ENCODE results near the gene PDIK1L. TPM values are rescaled to one million over a fixed set of nuclear protein-coding genes. Genes with fewer than 3 reads are reported as not detected.

The PDIK1L gene
- total RNA-seq, 1 experiment from 2014 or later = 11.9 TPM

GRCh38 chr1:26067432-26067911 lies 44.2 kb upstream of the PDIK1L start, which contains the start of gene TRIM63:
TRIM63 (minus strand) TSS chr1:26067630; CDS start chr1:26067494, 136 bp downstream.
- Mint-ChIP-seq H3K9me3 (ENCODE audit: low read depth, unreplicated experiment) (no peaks in the 10 kb centered on the region), H3K4me3 (ENCODE audit: low read depth, unreplicated experiment) (no peak within 1 kb of the TSS), H3K36me3 (ENCODE audit: insufficient read depth, unreplicated experiment) (no peaks in the 10 kb centered on the region), H3K27me3 (ENCODE audit: unreplicated experiment) (no peaks in the 10 kb centered on the region), H3K4me1 (ENCODE audit: low read depth, unreplicated experiment) (peaks cover 18% of the 10 kb centered on the region), H3K27ac (ENCODE audit: unreplicated experiment) (no peak within 1 kb of the TSS)
- BruUV-seq (replicated peaks) = no TSS peak
- CTCF ChIA-PET = no interaction called here
- intact Hi-C loops (cut with micrococcal nuclease; ENCODE audit: unreplicated experiment) = no loop called here
- DNase-seq = no peak
- no peak for TF ChIP-seq CTCF (IDR thresholded peaks at IDR 0.05; ENCODE audit: unreplicated experiment)

- BruUV-seq (replicated peaks) = no TSS peak
- intact Hi-C loops (cut with micrococcal nuclease; ENCODE audit: unreplicated experiment) = no loop called here
- H3K4me3 Mint-ChIP-seq (ENCODE audit: low read depth, unreplicated experiment) = no peak overlapping the region
- no peaks in the 10 kb centered on the region for H3K27me3 Mint-ChIP-seq (ENCODE audit: unreplicated experiment)
- CTCF ChIA-PET = no interaction called here
- H3K9me3 Mint-ChIP-seq (ENCODE audit: low read depth, unreplicated experiment) = no peaks in the 10 kb centered on the region
- TF ChIP-seq CTCF (IDR thresholded peaks at IDR 0.05; ENCODE audit: unreplicated experiment) = no peak
- H3K36me3 Mint-ChIP-seq (ENCODE audit: insufficient read depth, unreplicated experiment) = no peaks in the 10 kb centered on the region
- H3K27ac Mint-ChIP-seq (ENCODE audit: unreplicated experiment) = no peak overlapping the region
- no peak for DNase-seq
- H3K4me1 Mint-ChIP-seq (ENCODE audit: low read depth, unreplicated experiment) = peaks cover 18% of the 10 kb centered on the region
Measured at GRCh38 chr1:26069941-26070295, 41.7 kb upstream of the PDIK1L start.

- Mint-ChIP-seq H3K36me3 (ENCODE audit: insufficient read depth, unreplicated experiment) (no peaks in the 10 kb centered on the region), H3K27me3 (ENCODE audit: unreplicated experiment) (no peaks in the 10 kb centered on the region), H3K4me3 (ENCODE audit: low read depth, unreplicated experiment) (no peak overlapping the region), H3K27ac (ENCODE audit: unreplicated experiment) (no peak overlapping the region), H3K4me1 (ENCODE audit: low read depth, unreplicated experiment) (peaks cover 16% of the 10 kb centered on the region), H3K9me3 (ENCODE audit: low read depth, unreplicated experiment) (no peaks in the 10 kb centered on the region)
- no TSS peak for BruUV-seq (replicated peaks)
- CTCF ChIA-PET = interaction anchor here (0.6 kb wide), 1 partner anchor 14 kb away, joined by 4 read pairs; no protein-coding TSS in a partner anchor
- intact Hi-C loops (cut with micrococcal nuclease; ENCODE audit: unreplicated experiment) = no loop called here
- TF ChIP-seq CTCF (IDR thresholded peaks at IDR 0.05; ENCODE audit: unreplicated experiment) = no peak
- no peak for DNase-seq
Measured at GRCh38 chr1:26070296-26070962, 41.2 kb upstream of the PDIK1L start.

- no peak for DNase-seq
- no peak for TF ChIP-seq CTCF (IDR thresholded peaks at IDR 0.05; ENCODE audit: unreplicated experiment)
- H3K4me3 Mint-ChIP-seq (ENCODE audit: low read depth, unreplicated experiment) = no peak overlapping the region
- CTCF ChIA-PET = no interaction called here
- no TSS peak for BruUV-seq (replicated peaks)
- no peak overlapping the region for H3K27ac Mint-ChIP-seq (ENCODE audit: unreplicated experiment)
- no peaks in the 10 kb centered on the region for H3K9me3 Mint-ChIP-seq (ENCODE audit: low read depth, unreplicated experiment)
- H3K4me1 Mint-ChIP-seq (ENCODE audit: low read depth, unreplicated experiment) = peaks cover 21% of the 10 kb centered on the region
- intact Hi-C loops (cut with micrococcal nuclease; ENCODE audit: unreplicated experiment) = no loop called here
- no peaks in the 10 kb centered on the region for H3K27me3 Mint-ChIP-seq (ENCODE audit: unreplicated experiment)
- no peaks in the 10 kb centered on the region for H3K36me3 Mint-ChIP-seq (ENCODE audit: insufficient read depth, unreplicated experiment)
Measured at GRCh38 chr1:26070963-26071342, 40.7 kb upstream of the PDIK1L start.
